ENCODE results near the gene STARD5. TPM values are rescaled to one million over a fixed set of nuclear protein-coding genes. Genes with fewer than 3 reads are reported as not detected.
A peak's percentile ranks its signal among the peaks of the same experiment; 100 is the strongest.

STARD5 gene
- total RNA-seq, 2 donors from 2014 or later = 7.3 to 14.9 TPM

GRCh38 chr15:81304226-81304625 lies 19.7 kb downstream of the STARD5 start:
- ATAC-seq (ENCODE audit: insufficient number of reproducible peaks, low FRiP score, low read depth) = no peak

GRCh38 chr15:81303244-81304225 lies 20.4 kb downstream of the STARD5 start:
- no peaks in the 10 kb centered on the region for H3K27me3 ChIP-seq (replicated peaks; ENCODE audit: insufficient read depth)
- DNase-seq (ENCODE audit: low spot score) = no peak
- peaks cover 0 to 5% of the 10 kb centered on the region in 2 donors for H3K4me1 ChIP-seq (ENCODE audit: control insufficient read depth in 1 of 2, low read depth in 2 of 2)
- ATAC-seq (ENCODE audit: insufficient number of reproducible peaks, low FRiP score, low read depth) = no peak
- peak overlapping the region in 1 of 2 donors; percentile 19 for H3K27ac ChIP-seq
- no peaks in the 10 kb centered on the region for H3K9me3 ChIP-seq
- H3K4me3 ChIP-seq = no peak overlapping the region
- no peak for TF ChIP-seq CTCF (IDR thresholded peaks at IDR 0.05)
- no peaks in the 10 kb centered on the region for H3K36me3 ChIP-seq

More at GRCh38 chr15:81304226-81304625, 19.7 kb downstream of the STARD5 start:
- no peak for TF ChIP-seq CTCF (IDR thresholded peaks at IDR 0.05)
- Histone ChIP-seq H3K4me1 (ENCODE audit: control insufficient read depth in 1 of 2, low read depth in 2 of 2) (peaks cover 0 to 5% of the 10 kb centered on the region in 2 donors), H3K27me3 (replicated peaks; ENCODE audit: insufficient read depth) (no peaks in the 10 kb centered on the region), H3K36me3 (no peaks in the 10 kb centered on the region), H3K9me3 (no peaks in the 10 kb centered on the region), H3K4me3 (no peak overlapping the region), H3K27ac (peak overlapping the region in 1 of 2 donors; percentile 19)
- DNase-seq (ENCODE audit: low spot score) = no peak

GRCh38 chr15:81302701-81303109 lies 21.2 kb downstream of the STARD5 start:
- no peak overlapping the region for H3K27ac ChIP-seq
- no peaks in the 10 kb centered on the region for H3K36me3 ChIP-seq
- H3K27me3 ChIP-seq (replicated peaks; ENCODE audit: insufficient read depth) = no peaks in the 10 kb centered on the region
- no peaks in the 10 kb centered on the region for H3K9me3 ChIP-seq
- no peak for DNase-seq (ENCODE audit: low spot score)
- ATAC-seq (ENCODE audit: insufficient number of reproducible peaks, low FRiP score, low read depth) = no peak
- H3K4me1 ChIP-seq (ENCODE audit: control insufficient read depth in 1 of 2, low read depth in 2 of 2) = peaks cover 0 to 5% of the 10 kb centered on the region in 2 donors
- no peak for TF ChIP-seq CTCF (IDR thresholded peaks at IDR 0.05)
- H3K4me3 ChIP-seq = no peak overlapping the region

GRCh38 chr15:81301815-81302399 lies 22.0 kb downstream of the STARD5 start:
- no peak for DNase-seq (ENCODE audit: low spot score)
- no peaks in the 10 kb centered on the region for H3K36me3 ChIP-seq

More at GRCh38 chr15:81301815-81302399, 22.0 kb downstream of the STARD5 start:
- TF ChIP-seq CTCF (IDR thresholded peaks at IDR 0.05) = no peak
- peaks cover 7% of the 10 kb centered on the region in 2 donors for H3K4me1 ChIP-seq (ENCODE audit: control insufficient read depth in 1 of 2, low read depth in 2 of 2)
- no peaks in the 10 kb centered on the region for H3K9me3 ChIP-seq
- no peaks in the 10 kb centered on the region for H3K27me3 ChIP-seq (replicated peaks; ENCODE audit: insufficient read depth)
- no peak for ATAC-seq (ENCODE audit: insufficient number of reproducible peaks, low FRiP score, low read depth)
- no peak overlapping the region for H3K4me3 ChIP-seq
- H3K27ac ChIP-seq = peak overlapping the region in 1 of 2 donors; percentile 19

Data from thoracic aorta (tissue), 2 donors.